GM23248 (cell line): ENCODE results near the gene C19orf67. TPM values are rescaled to one million over a fixed set of nuclear protein-coding genes. Genes with fewer than 3 reads are reported as not detected.
A peak's percentile ranks its signal among the peaks of the same experiment; 100 is the strongest.

ENCODE experiments used
- DNase-seq: peaks from one replicate; pipeline ENCODE4 v3.0.0-alpha.2; 2015
- H2AFZ ChIP-seq: fragments of 200-600 bp; sonication (generic); 2 replicates; pipeline ENCODE4 v1.6.1; 2016; ENCODE audit warnings: antibody characterized with exemption
- H3F3A ChIP-seq: fragments of 200-600 bp; sonication (generic); 2 replicates; pipeline ENCODE4 v1.6.1; 2016; ENCODE audit warnings: mild to moderate bottlenecking, antibody characterized with exemption, mixed run types; ENCODE audit not compliant: insufficient read depth
- H3K27ac ChIP-seq: fragments of 200-600 bp; sonication (generic); 2 replicates; pipeline ENCODE4 v1.5.1; 2016; ENCODE audit warnings: mild to moderate bottlenecking
- H3K27me3 ChIP-seq: fragments of 200-600 bp; sonication (generic); replicated peaks from 2 replicates; pipeline ENCODE4 v1.6.1; 2016; ENCODE audit warnings: mild to moderate bottlenecking; ENCODE audit not compliant: insufficient read depth
- H3K36me3 ChIP-seq: fragments of 200-600 bp; sonication (generic); 2 replicates; pipeline ENCODE4 v1.6.1; 2016; ENCODE audit warnings: low read depth, mild to moderate bottlenecking
- H3K4me1 ChIP-seq: fragments of 200-600 bp; sonication (generic); 2 replicates; pipeline ENCODE4 v1.6.1; 2016; ENCODE audit warnings: mild to moderate bottlenecking; ENCODE audit not compliant: insufficient read depth
- H3K4me2 ChIP-seq: fragments of 200-600 bp; sonication (generic); one replicate; pipeline ENCODE4 v1.6.1; 2016; ENCODE audit warnings: mild to moderate bottlenecking; ENCODE audit not compliant: unreplicated experiment
- H3K4me3 ChIP-seq: fragments of 200-600 bp; sonication (generic); 2 replicates; pipeline ENCODE4 v1.5.1; 2016; ENCODE audit warnings: mild to moderate bottlenecking
- H3K79me2 ChIP-seq: fragments of 200-600 bp; sonication (generic); 2 replicates; pipeline ENCODE4 v1.6.1; 2016; ENCODE audit warnings: mild to moderate bottlenecking; ENCODE audit not compliant: insufficient read depth
- H3K9ac ChIP-seq: fragments of 200-600 bp; sonication (generic); 2 replicates; pipeline ENCODE4 v1.6.1; 2016; ENCODE audit warnings: mild to moderate bottlenecking
- H3K9me2 ChIP-seq: fragments of 200-600 bp; sonication (generic); 2 replicates; pipeline ENCODE4 v1.6.1; 2016; ENCODE audit warnings: mixed run types, mild to moderate bottlenecking, moderate library complexity; ENCODE audit not compliant: insufficient read depth
- H3K9me3 ChIP-seq: fragments of 200-600 bp; sonication (generic); one replicate; pipeline ENCODE4 v1.6.1; 2017; ENCODE audit warnings: low read depth
- H4K20me1 ChIP-seq: fragments of 200-600 bp; sonication (generic); 2 replicates; pipeline ENCODE4 v1.6.0; 2016; ENCODE audit not compliant: insufficient read depth
- EZH2 ChIP-seq: fragments of 200-600 bp; sonication (generic); IDR thresholded peaks from 2 replicates; pipeline ENCODE4 v1.6.1; 2018; ENCODE audit warnings: antibody characterized with exemption, mild to moderate bottlenecking; ENCODE audit not compliant: insufficient read depth, poor library complexity, severe bottlenecking
- EZH2phosphoT487 ChIP-seq: fragments of 200-600 bp; sonication (generic); IDR thresholded peaks from 2 replicates; pipeline ENCODE4 v1.6.1; 2018; ENCODE audit warnings: antibody characterized with exemption, moderate library complexity, mild to moderate bottlenecking, low read depth; ENCODE audit not compliant: insufficient read depth
- WGBS, 2 experiments: methylation state at CpG; one replicate each; pipeline ENCODE4 v1.1.6; 2015 to 2017; ENCODE audit warnings: low lambda C conversion rate in 2 of 2, low coverage in 1 of 2; ENCODE audit errors: missing lambda C conversion rate in 2 of 2; 5-methylcytosine and 5-hydroxymethylcytosine counted together
- in situ Hi-C: fragments of 300-500 bp; cut with MboI; formaldehyde crosslinking; loops from 2 replicates; pipeline ENCODE4 v1.15.0; 2020
- polyA plus RNA-seq: library from polyadenylated mRNA; unstranded; fragments of >200 nt; fragmentation: Nextera tagmentation; extraction: Ambion mirVana; gene quantifications from 2 replicates; pipeline ENCODE4 v1.2.1, GENCODE V29; 2016
- total RNA-seq: library from RNA; depleted of rRNA; stranded (reverse); fragments of >200 nt; shearing (Covaris generic); gene quantifications from 2 replicates; pipeline ENCODE4 v1.2.3, GENCODE V29; 2014

Gene C19orf67
- total and polyA plus RNA-seq, 2 experiments from 2014 or later: not detected

DNA sequence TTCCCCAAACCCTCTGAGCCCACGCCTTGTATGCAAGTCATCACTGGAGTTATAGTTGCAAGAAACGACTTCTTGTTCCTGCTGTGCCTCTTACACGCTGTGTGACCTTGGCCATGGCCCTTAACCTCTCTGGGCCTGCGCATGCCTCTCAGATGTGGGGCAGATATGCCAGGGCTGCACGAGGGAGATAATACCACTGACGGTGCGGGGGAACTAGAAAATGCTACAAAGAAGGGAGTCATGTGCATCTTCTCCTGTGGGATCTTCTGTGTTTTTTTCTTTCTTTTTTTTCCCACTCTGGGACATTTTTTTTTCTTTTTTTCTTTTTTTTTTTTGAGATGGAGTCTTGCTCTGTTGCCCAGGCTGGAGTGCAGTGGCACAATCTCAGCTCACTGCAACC lies 9.3 kb upstream of the C19orf67 start:
- Histone ChIP-seq H3K79me2 (no peaks in the 10 kb centered on the region), H3K27me3 (no peaks in the 10 kb centered on the region)

GRCh38 chr19:14093117-14093823 lies 7.7 kb upstream of the C19orf67 start:
- Histone ChIP-seq H3K9me3 (no peaks in the 10 kb centered on the region), H3K9ac (no peak overlapping the region), H2AFZ (no peak overlapping the region), H3K36me3 (0 out of 2 replicates have a peak, but pooled peaks cover 5% of the 10 kb centered on the region), H3K4me1 (peaks cover 3% of the 10 kb centered on the region), H4K20me1 (no peaks in the 10 kb centered on the region), H3K27ac (no peak overlapping the region), H3F3A (0 out of 2 replicates have a peak, but pooled peaks cover 4% of the 10 kb centered on the region), H3K27me3 (no peaks in the 10 kb centered on the region), H3K4me3 (no peak overlapping the region), H3K9me2 (no peaks in the 10 kb centered on the region), H3K79me2 (peaks cover 10% of the 10 kb centered on the region), H3K4me2 (no peak overlapping the region)
- no peak for DNase-seq
- no peak for TF ChIP-seq EZH2phosphoT487
- no peak for TF ChIP-seq EZH2
- in situ Hi-C loops: no loop called here
- 97 to 98% methylated on average over 9 of the region's 9 CpGs for WGBS, 2 experiments

More for the DNA sequence above, 9.3 kb upstream of the C19orf67 start:
- Histone ChIP-seq H3K27ac (no peak overlapping the region), H4K20me1 (no peaks in the 10 kb centered on the region), H3K4me3 (no peak overlapping the region), H3K4me1 (no peaks in the 10 kb centered on the region; the same call in 1 of the 2 replicates), H3K9me2 (no peaks in the 10 kb centered on the region), H3K36me3 (0 out of 2 replicates have a peak, but pooled peaks cover 5% of the 10 kb centered on the region), H2AFZ (no peak overlapping the region), H3K9me3 (no peaks in the 10 kb centered on the region), H3K9ac (no peak overlapping the region), H3K4me2 (no peak overlapping the region), H3F3A (0 out of 2 replicates have a peak, but pooled peaks cover 4% of the 10 kb centered on the region)
- in situ Hi-C loops: no loop called here
- 90 to 91% methylated on average over 7 of the region's 7 CpGs for WGBS, 2 experiments
- TF ChIP-seq EZH2: no peak
- no peak for TF ChIP-seq EZH2phosphoT487
- no peak for DNase-seq

DNA sequence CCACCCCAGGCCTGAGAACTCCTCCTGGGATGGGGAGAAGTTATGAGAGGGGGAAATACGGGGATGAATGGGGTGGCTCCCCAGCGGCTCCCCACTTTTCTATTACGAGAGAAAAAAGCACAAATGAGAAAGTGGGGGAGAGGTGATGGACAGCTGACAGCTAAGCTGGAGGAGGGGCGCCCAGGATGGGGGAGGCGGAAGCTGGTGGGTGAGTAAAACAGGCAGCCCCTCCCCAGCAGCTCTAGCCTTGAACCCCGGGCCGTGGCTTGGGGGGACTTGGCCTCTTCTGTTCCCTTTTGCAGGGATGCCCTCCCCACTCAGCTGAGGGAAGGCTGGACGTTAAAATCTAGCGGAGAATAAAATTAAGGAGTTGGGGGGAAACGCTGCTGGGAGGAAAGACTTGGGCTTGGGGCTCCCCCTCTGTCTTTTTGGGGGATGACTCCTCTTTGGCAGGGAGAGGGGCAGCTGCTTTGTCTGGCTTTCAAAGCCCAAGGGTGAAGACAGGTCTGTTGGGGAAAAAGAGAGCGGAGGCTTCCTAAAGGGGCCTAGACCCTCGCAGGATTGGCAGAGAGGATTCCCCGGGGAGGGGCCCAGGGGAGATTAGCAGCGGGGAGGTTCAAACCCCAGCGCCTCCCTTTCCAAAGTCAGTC lies 6.4 kb upstream of the C19orf67 start:
- no peaks in the 10 kb centered on the region for H3K9me3 ChIP-seq
- H4K20me1 ChIP-seq: no peaks in the 10 kb centered on the region
- H3F3A ChIP-seq: 0 out of 2 replicates have a peak, but pooled peaks cover 4% of the 10 kb centered on the region
- H3K9me2 ChIP-seq: no peaks in the 10 kb centered on the region
- in situ Hi-C loops: no loop called here
- H3K4me3 ChIP-seq: peak overlapping the region; percentile 93
- no peaks in the 10 kb centered on the region for H3K27me3 ChIP-seq
- H3K36me3 ChIP-seq: 0 out of 2 replicates have a peak, but pooled peaks cover 5% of the 10 kb centered on the region
- H3K9ac ChIP-seq: peak overlapping the region; percentile 81
- WGBS, 2 experiments: 6 to 9% methylated on average over 15 of the region's 15 CpGs
- no peak for TF ChIP-seq EZH2
- TF ChIP-seq EZH2phosphoT487: no peak
- H3K79me2 ChIP-seq: peaks cover 10% of the 10 kb centered on the region
- H3K4me1 ChIP-seq: peaks cover 3% of the 10 kb centered on the region
- H3K27ac ChIP-seq: peak overlapping the region; percentile 57
- peak overlapping the region; percentile 90 for H3K4me2 ChIP-seq
- H2AFZ ChIP-seq: peak overlapping the region; percentile 90
- DNase-seq: peak; percentile 34

GRCh38 chr19:14091081-14091812 lies 5.7 kb upstream of the C19orf67 start:
- peaks cover 10% of the 10 kb centered on the region for H3F3A ChIP-seq
- H3K27me3 ChIP-seq: no peaks in the 10 kb centered on the region
- peak overlapping the region; percentile 57 for H3K27ac ChIP-seq
- H3K79me2 ChIP-seq: peaks cover 10% of the 10 kb centered on the region
- in situ Hi-C loops: no loop called here
- peak overlapping the region; percentile 81 for H3K9ac ChIP-seq
- TF ChIP-seq EZH2phosphoT487: no peak
- no peak for TF ChIP-seq EZH2
- H2AFZ ChIP-seq: peak overlapping the region; percentile 90
- no peaks in the 10 kb centered on the region for H3K9me2 ChIP-seq
- DNase-seq: peak; percentile 74
- H3K4me3 ChIP-seq: peak overlapping the region; percentile 93
- WGBS, 2 experiments: 2% methylated on average over 44 to 61 of the region's 72 CpGs
- H4K20me1 ChIP-seq: no peaks in the 10 kb centered on the region
- H3K4me2 ChIP-seq: peak overlapping the region; percentile 90
- peaks cover 3% of the 10 kb centered on the region for H3K4me1 ChIP-seq
- no peaks in the 10 kb centered on the region for H3K9me3 ChIP-seq
- H3K36me3 ChIP-seq: 0 out of 2 replicates have a peak, but pooled peaks cover 5% of the 10 kb centered on the region
